Endothelial cell of umbilical vein (primary cell): Measurements from ENCODE around the gene ATCAY. TPM values are rescaled to one million over a fixed set of nuclear protein-coding genes. Genes with fewer than 3 reads are reported as not detected.

Experiments used
- BruUV-seq: library from RNA; stranded (reverse); fragments of 400-500 nt; replicated peaks from 2 replicates; lab custom pipeline; 2021; lab: Mats Ljungman, UMichigan
- CTCF ChIA-PET: fragments of 300-600, 350-600 bp; sonication (Branson Sonifier 250); formaldehyde crosslinking; loops from one replicate; lab custom pipeline; 2021; ENCODE audit warnings: antibody characterized with exemption, inconsistent platforms; lab: Charles Lee
- POLR2A ChIA-PET: fragments of 300-600, 350-600 bp; sonication (Branson Sonifier 250); formaldehyde crosslinking; loops from one replicate; lab custom pipeline; 2021; ENCODE audit warnings: antibody characterized with exemption, inconsistent platforms; lab: Charles Lee
- DNase-seq: peaks from one replicate; pipeline ENCODE4 v3.0.0-alpha.2; 2011; ENCODE audit warnings: low read depth, low spot score
- FAIRE-seq: peaks from 2 replicates; lab custom pipeline; 2011; peaks lifted over from hg19 to GRCh38; lab: Jason Lieb, UNC
- H2AFZ ChIP-seq: 2 replicates; pipeline ENCODE4 v1.6.0; 2012; ENCODE audit warnings: low read depth, low read length, control low read depth, inconsistent platforms
- H3K27ac ChIP-seq: 2 replicates; pipeline ENCODE4 v1.5.1; 2011; ENCODE audit warnings: low read depth, mild to moderate bottlenecking, control low read depth, low read length, moderate library complexity; ENCODE audit not compliant: insufficient read depth
- H3K27me3 ChIP-seq, 2 experiments: 2 replicates each; pipeline versions ENCODE4 v1.6.0 to v1.6.1; 2011; ENCODE audit warnings: low read length in 2 of 2, mixed read lengths in 1 of 2; ENCODE audit not compliant: control insufficient read depth in 2 of 2, insufficient read depth in 2 of 2
- H3K36me3 ChIP-seq, 2 experiments: 2 replicates in 1 of 2; 3 replicates in 1 of 2; pipeline ENCODE4 v1.5.1; 2011; ENCODE audit warnings: low read length in 2 of 2, mild to moderate bottlenecking in 1 of 2, moderate library complexity in 1 of 2; ENCODE audit not compliant: control insufficient read depth in 2 of 2, insufficient read depth in 2 of 2; ENCODE audit errors: extremely low read depth in 1 of 2
- H3K4me1 ChIP-seq: 3 replicates; pipeline ENCODE4 v1.5.1; 2011; ENCODE audit warnings: mild to moderate bottlenecking, low read length; ENCODE audit not compliant: control insufficient read depth, insufficient read depth; ENCODE audit errors: extremely low read depth
- H3K4me2 ChIP-seq: 2 replicates; pipeline ENCODE4 v1.6.1; 2011; ENCODE audit warnings: low read length, control low read depth, mixed read lengths; ENCODE audit not compliant: insufficient read depth
- H3K4me3 ChIP-seq, 3 experiments: fragments of 200-600 bp in 1 of 3; sonication (generic), shearing (Covaris generic) in 1 of 3; replicated peaks in 1 of 3; 2 replicates each; pipeline ENCODE4 v1.5.1; 2011 to 2016; ENCODE audit warnings: control low read depth in 3 of 3, low read length in 3 of 3, mild to moderate bottlenecking in 2 of 3, inconsistent platforms in 1 of 3, low read depth in 1 of 3, moderate library complexity in 1 of 3; ENCODE audit not compliant: insufficient read depth in 1 of 3
- H3K79me2 ChIP-seq: 2 replicates; pipeline ENCODE4 v1.6.0; 2012; ENCODE audit warnings: low read length, inconsistent platforms; ENCODE audit not compliant: control insufficient read depth, insufficient read depth
- H3K9ac ChIP-seq: replicated peaks from 2 replicates; pipeline ENCODE3; 2011; ENCODE audit warnings: low read length, control low read depth; ENCODE audit not compliant: insufficient read depth; ENCODE audit errors: extremely low read depth
- H3K9me1 ChIP-seq: replicated peaks from 3 replicates; pipeline ENCODE4 v1.6.0; 2011; ENCODE audit warnings: mild to moderate bottlenecking, low read length; ENCODE audit not compliant: control insufficient read depth, insufficient read depth; ENCODE audit errors: extremely low read depth
- H3K9me3 ChIP-seq: replicated peaks from 2 replicates; pipeline ENCODE4 v1.5.1; 2012; ENCODE audit warnings: low read length, inconsistent platforms; ENCODE audit not compliant: control insufficient read depth, insufficient read depth
- H4K20me1 ChIP-seq: replicated peaks from 2 replicates; pipeline ENCODE3; 2011; ENCODE audit warnings: mild to moderate bottlenecking, low read length; ENCODE audit not compliant: control insufficient read depth, insufficient read depth; ENCODE audit errors: extremely low read depth
- EZH2 ChIP-seq: IDR thresholded peaks from 2 replicates; pipeline ENCODE4 v1.6.1; 2012; ENCODE audit warnings: borderline replicate concordance, low read depth, mild to moderate bottlenecking, moderate library complexity, low read length, inconsistent platforms; ENCODE audit not compliant: severe bottlenecking
- FOS ChIP-seq: IDR thresholded peaks from 2 replicates; pipeline ENCODE4 v1.6.1; 2011; ENCODE audit warnings: mild to moderate bottlenecking, low read length, moderate library complexity, borderline replicate concordance; ENCODE audit not compliant: insufficient read depth
- GATA2 ChIP-seq: IDR thresholded peaks from 2 replicates; pipeline ENCODE4 v1.7.0; 2011; ENCODE audit warnings: low read depth, mild to moderate bottlenecking, moderate library complexity, mixed read lengths, low read length; ENCODE audit not compliant: insufficient read length, insufficient read depth
- JUN ChIP-seq: IDR thresholded peaks from 2 replicates; pipeline ENCODE4 v1.6.1; 2011; ENCODE audit warnings: borderline replicate concordance, low read depth; ENCODE audit not compliant: insufficient read length, insufficient read depth
- MYC ChIP-seq: IDR thresholded peaks from one replicate; pipeline ENCODE4 v1.6.1; 2011; ENCODE audit warnings: mild to moderate bottlenecking, low read depth, low read length
- POLR2A ChIP-seq: IDR thresholded peaks from 2 replicates; pipeline ENCODE4 v1.6.1; 2012; ENCODE audit warnings: low read depth, mild to moderate bottlenecking, control low read depth, low read length
- POLR2AphosphoS5 ChIP-seq: IDR thresholded peaks from 2 replicates; pipeline ENCODE4 v1.6.1; 2012; ENCODE audit warnings: low read depth, mild to moderate bottlenecking, control low read depth, low read length, moderate library complexity; ENCODE audit not compliant: insufficient read depth
- dilution Hi-C: fragments of 300-500 bp; cut with MboI; formaldehyde crosslinking; loops from one replicate; pipeline ENCODE4 v1.15.0; 2019; ENCODE audit warnings: low sequenced_read_pairs; ENCODE audit not compliant: extremely low pct_ligation_motif_present
- intact Hi-C: fragments of 100-400 bp; cut with micrococcal nuclease; formaldehyde crosslinking; loops from one replicate; pipeline ENCODE4 v1.10.0; 2022
- polyA plus RNA-seq, 4 experiments: library from polyadenylated mRNA; depleted of rRNA in 3 of 4; stranded (reverse) in 3 of 4; unstranded in 1 of 4; fragments of >200 nt; gene quantifications; 2 replicates each; pipeline versions ENCODE4 v1.2.1 to v1.2.3, GENCODE V29; 2011 to 2012; ENCODE audit warnings: missing spikeins in 1 of 4
- total RNA-seq: library from RNA; stranded (reverse); gene quantifications from 2 replicates; pipeline ENCODE4 v1.2.3, GENCODE V29; 2021
- TF ChIP-seq, protein P1 (sequence below): IDR thresholded peaks from 2 replicates; pipeline ENCODE4 v1.6.1; 2011; ENCODE audit not compliant: insufficient read depth, insufficient read length
- TF ChIP-seq, protein P2 (sequence below), 2 donors: IDR thresholded peaks; 1 replicate in 1 of 2; 2 replicates in 1 of 2; pipeline ENCODE4 v1.5.1; 2011; ENCODE audit warnings: low read length in 2 of 2, mild to moderate bottlenecking in 2 of 2, moderate library complexity in 2 of 2, control low read depth in 1 of 2, inconsistent platforms in 1 of 2, low read depth in 1 of 2; ENCODE audit not compliant: insufficient read depth in 1 of 2; ENCODE audit errors: extremely low read depth in 1 of 2

ATCAY gene
- total and polyA plus RNA-seq, 2 donors (not counting 3 experiments of a cell fraction or from before 2014, with no cell fraction given): 0.03 TPM; not detected in 1

DNA sequence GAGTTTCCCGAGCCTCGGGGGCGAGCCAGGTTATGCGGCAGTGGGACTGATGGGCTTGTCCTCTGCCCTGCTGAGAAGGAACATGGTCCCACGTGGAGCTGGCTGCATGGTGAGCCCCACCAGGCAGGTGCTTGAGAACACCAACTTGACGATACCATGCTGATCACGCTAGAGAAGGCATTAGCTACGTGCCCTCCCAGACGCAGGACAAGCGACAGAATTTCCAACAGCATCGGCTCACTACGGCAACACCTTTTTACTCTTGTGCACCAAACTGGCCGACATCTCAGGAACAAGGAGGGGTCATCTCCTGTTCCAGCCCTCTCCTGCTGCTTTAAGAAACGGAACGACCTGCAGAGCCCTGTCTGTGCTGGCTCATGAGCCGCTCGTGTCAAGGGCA lies 20.0 kb upstream of the ATCAY start:
- POLR2A ChIA-PET: no interaction called here
- intact Hi-C loops (no loop called here), dilution Hi-C loops (no loop called here)
- no TSS peak for BruUV-seq
- FAIRE-seq: no peak
- Histone ChIP-seq H2AFZ (no peak overlapping the region), H3K9me3 (no peaks in the 10 kb centered on the region), H3K27ac (no peak overlapping the region), H3K9ac (no peak overlapping the region), H3K79me2 (no peaks in the 10 kb centered on the region), H3K4me3 (no peak overlapping the region), H3K9me1 (no peaks in the 10 kb centered on the region), H3K27me3 (no peaks in the 10 kb centered on the region), H3K4me2 (no peak overlapping the region), H4K20me1 (no peaks in the 10 kb centered on the region), H3K36me3 (no peaks in the 10 kb centered on the region), H3K4me1 (no peaks in the 10 kb centered on the region)
- DNase-seq: no peak
- TF ChIP-seq, protein P1, sequence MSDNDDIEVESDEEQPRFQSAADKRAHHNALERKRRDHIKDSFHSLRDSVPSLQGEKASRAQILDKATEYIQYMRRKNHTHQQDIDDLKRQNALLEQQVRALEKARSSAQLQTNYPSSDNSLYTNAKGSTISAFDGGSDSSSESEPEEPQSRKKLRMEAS: no peak
- no peak for TF ChIP-seq EZH2
- no peak for TF ChIP-seq POLR2A
- TF ChIP-seq JUN: no peak
- TF ChIP-seq POLR2AphosphoS5: no peak
- no peak for TF ChIP-seq FOS
- no peak for TF ChIP-seq MYC
- no peak for TF ChIP-seq GATA2
- TF ChIP-seq, protein P2, sequence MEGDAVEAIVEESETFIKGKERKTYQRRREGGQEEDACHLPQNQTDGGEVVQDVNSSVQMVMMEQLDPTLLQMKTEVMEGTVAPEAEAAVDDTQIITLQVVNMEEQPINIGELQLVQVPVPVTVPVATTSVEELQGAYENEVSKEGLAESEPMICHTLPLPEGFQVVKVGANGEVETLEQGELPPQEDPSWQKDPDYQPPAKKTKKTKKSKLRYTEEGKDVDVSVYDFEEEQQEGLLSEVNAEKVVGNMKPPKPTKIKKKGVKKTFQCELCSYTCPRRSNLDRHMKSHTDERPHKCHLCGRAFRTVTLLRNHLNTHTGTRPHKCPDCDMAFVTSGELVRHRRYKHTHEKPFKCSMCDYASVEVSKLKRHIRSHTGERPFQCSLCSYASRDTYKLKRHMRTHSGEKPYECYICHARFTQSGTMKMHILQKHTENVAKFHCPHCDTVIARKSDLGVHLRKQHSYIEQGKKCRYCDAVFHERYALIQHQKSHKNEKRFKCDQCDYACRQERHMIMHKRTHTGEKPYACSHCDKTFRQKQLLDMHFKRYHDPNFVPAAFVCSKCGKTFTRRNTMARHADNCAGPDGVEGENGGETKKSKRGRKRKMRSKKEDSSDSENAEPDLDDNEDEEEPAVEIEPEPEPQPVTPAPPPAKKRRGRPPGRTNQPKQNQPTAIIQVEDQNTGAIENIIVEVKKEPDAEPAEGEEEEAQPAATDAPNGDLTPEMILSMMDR (IDR thresholded peaks at IDR 0.05; ENCODE audit: extremely low read depth in 1 of 2, insufficient read depth in 1 of 2, low read depth in 1 of 2, low read length in 2 of 2): no peak
- CTCF ChIA-PET: no interaction called here
